HepG2 (cell line): ENCODE measurements around the gene ARCN1. TPM values are rescaled to one million over a fixed set of nuclear protein-coding genes. Genes with fewer than 3 reads are reported as not detected.

Experiments used
- ATAC-seq: fragments of 200-7000 bp; cut with Tn5 transposase; 3 replicates; pipeline ENCODE4 v1.9.1; 2020; ENCODE audit warnings: mild to moderate bottlenecking, moderate library complexity
- BruUV-seq: library from RNA; stranded (reverse); fragments of 400-500 nt; replicated peaks from 2 replicates; lab custom pipeline; 2021; lab: Mats Ljungman, UMichigan
- CTCF ChIA-PET: fragments of 300-600 bp; formaldehyde crosslinking; extraction: SDS; loops from one replicate; lab custom pipeline; 2021; ENCODE audit warnings: low total read pairs, inconsistent platforms, low intra/inter-chr PET ratio; lab: Yijun Ruan, JAX
- POLR2A ChIA-PET: fragments of 350-600 bp; sonication (Branson Sonifier 250); formaldehyde crosslinking; loops from one replicate; lab custom pipeline; 2020; ENCODE audit warnings: antibody characterized with exemption, inconsistent platforms; lab: Yijun Ruan, JAX
- DNase-seq: peaks from one replicate; pipeline ENCODE4 v3.0.0-alpha.2; 2015; ENCODE audit warnings: low spot score
- FAIRE-seq: peaks from 3 replicates; lab custom pipeline; 2011; peaks lifted over from hg19 to GRCh38; lab: Jason Lieb, UNC
- H2AFZ ChIP-seq: one replicate; pipeline ENCODE4 v1.6.1; 2011; ENCODE audit warnings: low read length, inconsistent platforms
- H3K27ac ChIP-seq: fragments of 300-600 bp; 3 replicates; pipeline ENCODE4 v1.8.0; 2011; ENCODE audit warnings: mixed run types, mild to moderate bottlenecking, mixed read lengths, low read length, inconsistent platforms; ENCODE audit not compliant: insufficient read depth; ENCODE audit errors: extremely low read length
- H3K27me3 ChIP-seq, 2 experiments: fragments of 200-600 bp in 1 of 2; 2 replicates in 1 of 2; 3 replicates in 1 of 2; pipeline versions ENCODE4 v1.6.0 to v1.8.0; 2011; ENCODE audit warnings: low read length in 2 of 2, mild to moderate bottlenecking in 2 of 2, moderate library complexity in 2 of 2, inconsistent platforms in 1 of 2; ENCODE audit not compliant: insufficient read depth in 2 of 2, control insufficient read depth in 1 of 2
- H3K36me3 ChIP-seq, 2 experiments: fragments of 200-600 bp in 1 of 2; replicated peaks in 1 of 2; 2 replicates in 1 of 2; 3 replicates in 1 of 2; pipeline versions ENCODE4 v1.5.1 to v1.8.0; 2011; ENCODE audit warnings: low read length in 2 of 2, inconsistent platforms in 1 of 2; ENCODE audit not compliant: insufficient read depth in 2 of 2, control insufficient read depth in 1 of 2
- H3K4me1 ChIP-seq: 2 replicates; pipeline ENCODE4 v1.5.1; 2012; ENCODE audit warnings: low read length, inconsistent platforms; ENCODE audit not compliant: insufficient read depth
- H3K4me2 ChIP-seq: 2 replicates; pipeline ENCODE4 v1.6.0; 2011; ENCODE audit warnings: low read depth, low read length, inconsistent platforms
- H3K4me3 ChIP-seq, 3 experiments: fragments of 200-600 bp in 1 of 3; sonication (generic), shearing (Covaris generic) in 1 of 3; replicated peaks in 1 of 3; 2 replicates each; pipeline ENCODE4 v1.5.1; 2011 to 2016; ENCODE audit warnings: low read length in 3 of 3, inconsistent platforms in 2 of 3, low read depth in 2 of 3, mild to moderate bottlenecking in 2 of 3, control low read depth in 1 of 3, mixed read lengths in 1 of 3; ENCODE audit not compliant: insufficient read depth in 1 of 3
- H3K79me2 ChIP-seq: one replicate; pipeline ENCODE4 v1.6.1; 2011; ENCODE audit warnings: low read length, inconsistent platforms; ENCODE audit not compliant: insufficient read depth
- H3K9ac ChIP-seq: 2 replicates; pipeline ENCODE4 v1.6.0; 2011; ENCODE audit warnings: mild to moderate bottlenecking, low read depth, low read length, inconsistent platforms; ENCODE audit not compliant: insufficient read depth
- H3K9me3 ChIP-seq: 2 replicates; pipeline ENCODE4 v1.5.1; 2012; ENCODE audit warnings: mild to moderate bottlenecking, low read length
- H4K20me1 ChIP-seq: 2 replicates; pipeline ENCODE4 v1.6.0; 2011; ENCODE audit warnings: inconsistent platforms, mild to moderate bottlenecking, low read length, moderate library complexity; ENCODE audit not compliant: insufficient read depth
- AFF4 ChIP-seq: sonication (generic); formaldehyde crosslinking; IDR thresholded peaks from 2 replicates; pipeline ENCODE4 v1.4.0; 2020; ENCODE audit warnings: missing genetic modification reagents
- ATF1 ChIP-seq: IDR thresholded peaks from 2 replicates; pipeline ENCODE4 v1.6.1; 2016; ENCODE audit warnings: mild to moderate bottlenecking, control low read depth
- CCAR2 ChIP-seq: fragments of 200-400 bp; formaldehyde crosslinking; optimal IDR thresholded peaks from 2 replicates; pipeline ENCODE3; 2018; ENCODE audit warnings: low read depth, mild to moderate bottlenecking, low read length, moderate library complexity
- HMG20A ChIP-seq: IDR thresholded peaks from 2 replicates; pipeline ENCODE4 v1.6.1; 2016; ENCODE audit warnings: borderline replicate concordance
- HMG20B ChIP-seq: conservative IDR thresholded peaks from 2 replicates; pipeline ENCODE4 v1.6.1; 2016; ENCODE audit warnings: missing genetic modification reagents, missing compliant biosample characterization
- HOXA7 ChIP-seq: sonication (generic); formaldehyde crosslinking; IDR thresholded peaks from 2 replicates; pipeline ENCODE4 v1.8.1; 2022; ENCODE audit warnings: mild to moderate bottlenecking, missing genetic modification reagents, moderate library complexity
- KDM5A ChIP-seq: fragments of 200-600 bp; sonication (generic); IDR thresholded peaks from 2 replicates; pipeline ENCODE4 v1.7.0; 2018; ENCODE audit warnings: antibody characterized with exemption, mild to moderate bottlenecking, low read length, borderline replicate concordance
- MAZ ChIP-seq, 2 experiments: sonication (generic) in 1 of 2; formaldehyde crosslinking in 1 of 2; IDR thresholded peaks; 2 replicates each; pipeline versions ENCODE4 v1.5.0 to v1.6.1; 2012 to 2020; ENCODE audit warnings: low read depth in 2 of 2, mild to moderate bottlenecking in 2 of 2, borderline replicate concordance in 1 of 2, improper control_type of control experiment in 1 of 2, low read length in 1 of 2, missing genetic modification reagents in 1 of 2, moderate library complexity in 1 of 2
- MZF1 ChIP-seq: sonication (generic); formaldehyde crosslinking; IDR thresholded peaks from 2 replicates; pipeline ENCODE4 v1.8.1; 2023; ENCODE audit warnings: mild to moderate bottlenecking, missing genetic modification reagents, borderline replicate concordance
- TMF1 ChIP-seq: sonication (generic); formaldehyde crosslinking; IDR thresholded peaks from 2 replicates; pipeline ENCODE4 v1.8.1; 2022; ENCODE audit warnings: low read depth, missing genetic modification reagents
- ZMYM3 ChIP-seq: sonication (generic); formaldehyde crosslinking; IDR thresholded peaks from 2 replicates; pipeline ENCODE4 v1.5.1; 2020; ENCODE audit warnings: mild to moderate bottlenecking, missing genetic modification reagents
- ZNF180 ChIP-seq: sonication (generic); formaldehyde crosslinking; IDR thresholded peaks from 2 replicates; pipeline ENCODE4 v1.4.0; 2020; ENCODE audit warnings: low read depth, missing genetic modification reagents, borderline replicate concordance
- ZNF468 ChIP-seq: sonication (generic); formaldehyde crosslinking; IDR thresholded peaks from 2 replicates; pipeline ENCODE4 v1.8.0; 2022; ENCODE audit warnings: mild to moderate bottlenecking, moderate library complexity, missing genetic modification reagents
- ZNF556 ChIP-seq: sonication (generic); formaldehyde crosslinking; IDR thresholded peaks from 2 replicates; pipeline ENCODE4 v1.4.0; 2020; ENCODE audit warnings: mild to moderate bottlenecking, missing genetic modification reagents, borderline replicate concordance
- ZNF768 ChIP-seq: sonication (generic); formaldehyde crosslinking; IDR thresholded peaks from 2 replicates; pipeline ENCODE4 v1.4.0; 2020; ENCODE audit warnings: missing genetic modification reagents
- WGBS: methylation state at CpG from one replicate; pipeline ENCODE4 v1.1.6; 2017; ENCODE audit warnings: low lambda C conversion rate; 5-methylcytosine and 5-hydroxymethylcytosine counted together
- in situ Hi-C: cut with HindIII; loops from 2 replicates; pipeline ENCODE4 v1.10.0; 2017; ENCODE audit warnings: low pct_unique_long_range_greater_than_20kb; ENCODE audit not compliant: extremely low pct_ligation_motif_present
- intact Hi-C: fragments of 100-400 bp; cut with micrococcal nuclease; formaldehyde crosslinking; loops from one replicate; pipeline ENCODE4 v1.10.0; 2022; ENCODE audit not compliant: unreplicated experiment
- polyA plus RNA-seq, 8 experiments: library from polyadenylated mRNA; depleted of rRNA in 3 of 8; stranded (reverse) in 7 of 8; unstranded in 1 of 8; fragments of >200 nt; fragmentation: Illumina TruSeq in 4 of 8; extraction: Trizol in 4 of 8; gene quantifications; 2 replicates each; pipeline versions ENCODE4 v1.2.1 to v1.2.3, GENCODE V29; 2011 to 2016; ENCODE audit warnings: low read depth in 4 of 8, missing spikeins in 1 of 8, mixed read lengths in 1 of 8; ENCODE audit not compliant: insufficient read depth in 1 of 8
- total RNA-seq, 5 experiments: library from RNA; depleted of rRNA; stranded (reverse); fragments of >200 nt; fragmentation: Illumina TruSeq; extraction: Trizol; gene quantifications; 2 replicates each; pipeline ENCODE4 v1.2.3, GENCODE V29; 2016; ENCODE audit warnings: low read depth in 1 of 5

ARCN1 gene
- total and polyA plus RNA-seq, 2 of the 13 experiments (the other 11 are each of a cell fraction or from before 2014, with no cell fraction given), result 148 to 200 TPM

- CTCF ChIA-PET, result no interaction called here
- BruUV-seq, result no TSS peak
- POLR2A ChIA-PET, result no interaction called here
Observed at GRCh38 chr11:118643142-118643994, 71.2 kb downstream of the ARCN1 start.

GRCh38 chr11:118643995-118644345, 71.8 kb downstream of the ARCN1 start:
- Histone ChIP-seq H3K4me2 (no peak overlapping the region), H4K20me1 (no peaks in the 10 kb centered on the region), H3K9me3 (no peaks in the 10 kb centered on the region), H3K9ac (no peak overlapping the region), H3K4me1 (peaks cover 7% of the 10 kb centered on the region; the same call in 1 of the 2 replicates), H3K4me3 (no peak overlapping the region), H3K36me3 (peaks cover 13 to 42% of the 10 kb centered on the region in 2 experiments; a peak in 4 of 5 replicates), H3K27ac (no peak overlapping the region), H3K79me2 (no peaks in the 10 kb centered on the region), H3K27me3 (no peaks in the 10 kb centered on the region), H2AFZ (no peak overlapping the region)
- no peak for ATAC-seq
- WGBS, result 94% methylated on average over 5 of the region's 7 CpGs
- FAIRE-seq, result no peak
- intact Hi-C loops, result no loop called here
- CTCF ChIA-PET, result no interaction called here
- POLR2A ChIA-PET, result no interaction called here
- no peak for DNase-seq
- in situ Hi-C loops, result no loop called here
- BruUV-seq, result no TSS peak
- TF ChIP-seq ZNF180 (CRISPR knock-in tag) (no peak), TMF1 (CRISPR knock-in tag) (no peak), HMG20B (CRISPR knock-in tag) (no peak), CCAR2 (no peak), KDM5A (no peak), AFF4 (no peak), MAZ (IDR thresholded peaks at IDR 0.05; ENCODE audit: borderline replicate concordance, low read depth, low read length) (no peak), MAZ (CRISPR knock-in tag; IDR thresholded peaks at IDR 0.05; ENCODE audit: low read depth) (no peak), ZNF768 (CRISPR knock-in tag) (no peak), MZF1 (CRISPR knock-in tag) (no peak), ZNF556 (CRISPR knock-in tag) (no peak), ZMYM3 (no peak)

More at GRCh38 chr11:118643142-118643994, 71.2 kb downstream of the ARCN1 start:
- no peak overlapping the region for H2AFZ ChIP-seq
- intact Hi-C loops, result no loop called here
- no peaks in the 10 kb centered on the region for H3K79me2 ChIP-seq
- FAIRE-seq (no peak), DNase-seq (no peak), ATAC-seq (no peak)
- no peak overlapping the region for H3K4me2 ChIP-seq
- no peak overlapping the region for H3K4me3 ChIP-seq
- 0 out of 2 replicates have a peak, but pooled peaks cover 1% of the 10 kb centered on the region for H3K4me1 ChIP-seq
- TF ChIP-seq HMG20A (CRISPR knock-in tag), result no peak
- TF ChIP-seq ZNF468 (CRISPR knock-in tag), result no peak
- peak; percentile 75; the same call in 1 of the 2 replicates for TF ChIP-seq ZNF768 (CRISPR knock-in tag)
- no peak for TF ChIP-seq HOXA7
- no peak for TF ChIP-seq ATF1 (CRISPR knock-in tag)
- H3K9ac ChIP-seq, result no peak overlapping the region
- H3K36me3 ChIP-seq, result peaks cover 13 to 39% of the 10 kb centered on the region in 2 experiments; a peak in 4 of 5 replicates
- WGBS, result 96% methylated on average over 6 of the region's 11 CpGs
- in situ Hi-C loops, result no loop called here
- H4K20me1 ChIP-seq, result no peaks in the 10 kb centered on the region
- H3K27ac ChIP-seq, result no peak overlapping the region
- H3K9me3 ChIP-seq, result no peaks in the 10 kb centered on the region
- H3K27me3 ChIP-seq, result no peaks in the 10 kb centered on the region
